ENCODE data around the gene ZDHHC11.
"Not testable (repeated sequence)": the region's sequence is repeated elsewhere in the genome, so short reads cannot be mapped to it uniquely, and the experiment has no call there.

The ZDHHC11 gene

DNA sequence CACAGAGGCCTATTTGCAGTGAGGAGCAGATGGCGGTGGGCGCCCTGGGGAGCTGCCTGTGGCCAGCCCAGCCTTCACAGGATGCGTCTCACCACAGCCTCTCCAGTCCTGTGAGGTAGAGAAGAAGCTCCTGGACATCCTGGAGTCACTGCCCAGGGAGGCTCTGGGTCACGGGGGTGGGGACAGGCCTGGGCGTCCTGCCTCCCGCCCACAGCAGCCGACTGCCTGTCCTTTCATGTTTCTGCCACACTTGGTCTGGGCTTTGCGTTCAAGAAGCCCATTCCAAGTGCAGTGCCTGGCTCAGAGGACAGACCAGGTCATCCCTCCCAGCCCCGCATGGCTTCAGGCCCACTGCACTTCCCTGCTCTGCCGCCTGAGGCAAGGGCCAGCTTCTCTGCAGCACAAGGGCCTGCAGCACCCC, 12.3 kb downstream of the ZDHHC11 start:
- H3K9ac ChIP-seq (ENCODE audit: low read depth, low read length); H3K4me3 ChIP-seq (ENCODE audit: low read depth, low read length): not testable (repeated sequence)

DNA sequence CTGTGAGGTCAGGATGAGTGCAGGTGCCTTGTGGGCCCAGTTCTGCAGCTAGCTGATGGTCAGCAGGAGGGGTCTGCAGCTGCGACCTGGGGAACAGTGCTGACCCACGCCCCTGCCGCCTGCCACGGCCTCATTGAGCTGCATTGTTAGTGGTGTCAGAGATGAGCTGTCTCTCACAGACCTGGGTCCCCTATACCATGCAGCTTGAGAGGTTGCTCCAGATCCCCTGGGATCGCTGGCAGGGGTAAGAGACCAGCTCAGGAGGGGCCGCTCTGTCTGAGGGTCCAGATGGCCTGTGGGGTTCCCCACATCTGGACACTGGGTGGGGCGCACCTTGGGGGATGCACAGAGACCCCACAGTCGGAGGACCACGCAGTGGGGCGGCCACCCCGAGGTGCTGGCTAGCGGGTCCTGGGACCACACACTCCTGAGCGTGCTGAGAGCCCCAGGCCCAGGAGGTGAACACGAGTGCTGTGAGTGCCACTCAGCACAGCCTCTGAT, 13.1 kb downstream of the ZDHHC11 start:
- H3K9ac ChIP-seq (ENCODE audit: low read depth, low read length); H3K4me1 ChIP-seq (ENCODE audit: control insufficient read depth, insufficient read depth, low read length); H3K9me3 ChIP-seq (ENCODE audit: control insufficient read depth, insufficient read depth, low read length); H3K27me3 ChIP-seq (ENCODE audit: control insufficient read depth, insufficient read depth, low read length); H3K36me3 ChIP-seq (ENCODE audit: control insufficient read depth, insufficient read depth, low read length); H3K4me3 ChIP-seq (ENCODE audit: low read depth, low read length): not testable (repeated sequence)

More for the DNA sequence above, 12.3 kb downstream of the ZDHHC11 start:
- H3K9me3 ChIP-seq (ENCODE audit: control insufficient read depth, insufficient read depth, low read length); H3K4me1 ChIP-seq (ENCODE audit: control insufficient read depth, insufficient read depth, low read length); H3K27me3 ChIP-seq (ENCODE audit: control insufficient read depth, insufficient read depth, low read length); H3K36me3 ChIP-seq (ENCODE audit: control insufficient read depth, insufficient read depth, low read length): not testable (repeated sequence)

DNA sequence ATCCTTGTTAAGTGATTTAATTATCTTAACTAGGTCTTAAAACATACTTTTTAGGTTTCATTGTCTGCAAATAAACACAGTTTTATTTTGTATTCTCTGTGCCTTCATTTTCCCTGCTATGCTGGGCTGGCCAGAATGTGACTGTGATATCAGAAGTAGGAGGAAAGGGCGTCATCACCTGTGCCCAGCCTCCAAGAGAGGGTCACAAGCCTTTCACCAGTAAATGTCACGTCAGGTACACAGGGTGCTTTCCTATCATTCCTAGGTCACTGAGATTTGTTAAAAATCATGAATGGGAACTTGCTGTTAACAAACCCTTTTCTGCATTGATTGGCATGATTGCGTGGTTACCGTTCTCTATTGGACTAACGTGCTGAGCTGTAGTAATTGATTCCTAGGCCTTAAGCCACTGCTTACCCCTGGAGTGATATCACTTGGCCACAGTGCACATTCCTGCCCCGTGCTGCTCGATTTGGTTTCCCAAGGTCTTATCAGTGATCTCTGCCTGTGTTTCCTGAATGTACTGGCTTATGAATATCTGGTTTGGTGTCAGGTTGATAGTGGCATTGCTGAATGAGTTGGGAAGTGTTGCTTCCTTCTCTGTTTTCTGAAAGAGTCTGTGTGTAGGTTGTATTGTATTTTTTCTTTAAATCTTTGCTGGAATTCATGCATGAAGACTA, 14.7 kb downstream of the ZDHHC11 start:
- not testable (repeated sequence) for H3K27me3 ChIP-seq (ENCODE audit: control insufficient read depth, insufficient read depth, low read length); H3K9me3 ChIP-seq (ENCODE audit: control insufficient read depth, insufficient read depth, low read length); H3K4me3 ChIP-seq (ENCODE audit: low read depth, low read length); H3K4me1 ChIP-seq (ENCODE audit: control insufficient read depth, insufficient read depth, low read length); H3K36me3 ChIP-seq (ENCODE audit: control insufficient read depth, insufficient read depth, low read length); H3K9ac ChIP-seq (ENCODE audit: low read depth, low read length)

DNA sequence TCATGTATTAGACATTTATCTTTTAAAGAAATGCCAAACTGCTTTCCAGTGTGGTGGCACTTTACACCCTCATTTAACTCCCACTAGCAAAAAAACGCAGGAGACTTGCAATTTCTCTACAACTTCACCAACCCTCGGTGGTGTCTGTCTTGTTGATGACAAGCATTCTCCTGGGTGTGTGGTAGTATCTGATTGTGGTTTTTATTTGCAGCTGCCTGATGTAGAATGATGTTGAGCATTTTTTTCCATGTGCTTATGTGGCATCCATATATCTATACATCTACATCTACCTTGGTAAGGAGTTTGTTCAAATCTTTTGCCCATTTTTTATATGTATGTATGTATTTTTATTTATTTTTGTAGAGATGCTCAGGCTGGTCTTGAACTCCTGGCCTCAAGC, 16.8 kb downstream of the ZDHHC11 start:
- H3K27me3 ChIP-seq (ENCODE audit: control insufficient read depth, insufficient read depth, low read length); H3K4me3 ChIP-seq (ENCODE audit: low read depth, low read length); H3K9me3 ChIP-seq (ENCODE audit: control insufficient read depth, insufficient read depth, low read length); H3K36me3 ChIP-seq (ENCODE audit: control insufficient read depth, insufficient read depth, low read length); H3K4me1 ChIP-seq (ENCODE audit: control insufficient read depth, insufficient read depth, low read length); H3K9ac ChIP-seq (ENCODE audit: low read depth, low read length): not testable (repeated sequence)

DNA sequence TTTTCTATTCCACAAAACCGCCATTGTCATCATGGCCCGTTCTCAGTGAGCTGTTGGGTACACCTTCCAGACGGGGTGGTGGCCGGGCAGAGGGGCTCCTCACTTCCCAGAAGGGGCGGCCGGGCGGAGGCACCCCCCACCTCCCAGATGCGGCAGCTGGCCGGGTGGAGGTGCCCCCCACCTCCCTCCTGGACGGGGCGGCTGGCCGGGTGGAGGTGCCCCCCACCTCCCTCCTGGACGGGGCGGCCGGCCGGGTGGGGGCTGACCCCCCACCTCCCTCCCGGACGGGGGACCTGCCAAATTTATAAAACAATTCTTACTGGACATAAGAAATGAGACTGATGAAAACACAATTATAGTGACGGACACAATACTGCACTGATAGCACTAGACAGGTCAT, 22.6 kb downstream of the ZDHHC11 start:
- not testable (repeated sequence) for H3K27me3 ChIP-seq (ENCODE audit: control insufficient read depth, insufficient read depth, low read length); H3K9ac ChIP-seq (ENCODE audit: low read depth, low read length); H3K9me3 ChIP-seq (ENCODE audit: control insufficient read depth, insufficient read depth, low read length); H3K4me1 ChIP-seq (ENCODE audit: control insufficient read depth, insufficient read depth, low read length); H3K4me3 ChIP-seq (ENCODE audit: low read depth, low read length); H3K36me3 ChIP-seq (ENCODE audit: control insufficient read depth, insufficient read depth, low read length)

DNA sequence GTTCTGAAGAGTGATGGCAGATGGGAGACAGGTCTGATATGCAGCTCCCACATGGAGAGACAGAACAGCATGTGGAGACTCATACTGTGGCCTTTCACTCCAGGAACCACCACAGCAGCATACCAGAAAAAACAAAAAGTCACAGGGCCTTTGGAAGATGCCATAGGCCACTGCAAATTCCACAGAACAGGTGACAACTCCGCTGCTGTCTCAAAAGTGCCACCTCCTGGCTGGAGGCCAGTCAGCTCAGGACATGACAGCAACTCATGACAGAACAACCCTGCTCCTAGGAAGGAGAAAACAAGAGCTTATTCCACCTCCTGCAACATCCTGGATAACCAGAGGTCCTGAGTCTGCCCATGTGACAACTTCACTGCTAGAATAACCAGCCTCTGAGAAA, 25.2 kb downstream of the ZDHHC11 start:
- not testable (repeated sequence) for H3K9me3 ChIP-seq (ENCODE audit: control insufficient read depth, insufficient read depth, low read length); H3K27me3 ChIP-seq (ENCODE audit: control insufficient read depth, insufficient read depth, low read length); H3K9ac ChIP-seq (ENCODE audit: low read depth, low read length); H3K36me3 ChIP-seq (ENCODE audit: control insufficient read depth, insufficient read depth, low read length); H3K4me3 ChIP-seq (ENCODE audit: low read depth, low read length); H3K4me1 ChIP-seq (ENCODE audit: control insufficient read depth, insufficient read depth, low read length)

DNA sequence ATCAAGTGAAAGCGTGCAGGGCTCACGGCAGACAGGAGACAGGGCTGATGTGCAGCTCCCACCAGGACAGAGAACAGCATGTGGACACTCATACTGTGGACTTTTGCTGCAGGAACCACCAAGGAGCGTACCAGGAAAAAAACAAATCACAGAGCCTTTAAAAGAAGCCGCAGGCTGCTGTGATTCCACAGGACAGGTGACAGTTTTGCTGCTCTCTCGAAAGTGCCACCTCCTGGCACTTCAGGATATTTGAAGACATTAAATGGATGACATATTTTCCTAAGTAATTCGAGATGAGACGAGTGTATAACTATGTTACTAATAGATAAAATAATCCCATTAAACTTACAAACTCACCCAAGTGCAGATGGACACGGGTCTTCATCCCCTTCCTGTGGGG, 29.3 kb downstream of the ZDHHC11 start:
- H3K36me3 ChIP-seq (ENCODE audit: control insufficient read depth, insufficient read depth, low read length): peaks cover 6% of the 10 kb centered on the region
- H3K9me3 ChIP-seq (ENCODE audit: control insufficient read depth, insufficient read depth, low read length): no peaks in the 10 kb centered on the region
- H3K27me3 ChIP-seq (ENCODE audit: control insufficient read depth, insufficient read depth, low read length): no peaks in the 10 kb centered on the region
- H3K9ac ChIP-seq (ENCODE audit: low read depth, low read length): no peak overlapping the region
- H3K4me1 ChIP-seq (ENCODE audit: control insufficient read depth, insufficient read depth, low read length): no peaks in the 10 kb centered on the region
- H3K4me3 ChIP-seq (ENCODE audit: low read depth, low read length): no peak overlapping the region

DNA sequence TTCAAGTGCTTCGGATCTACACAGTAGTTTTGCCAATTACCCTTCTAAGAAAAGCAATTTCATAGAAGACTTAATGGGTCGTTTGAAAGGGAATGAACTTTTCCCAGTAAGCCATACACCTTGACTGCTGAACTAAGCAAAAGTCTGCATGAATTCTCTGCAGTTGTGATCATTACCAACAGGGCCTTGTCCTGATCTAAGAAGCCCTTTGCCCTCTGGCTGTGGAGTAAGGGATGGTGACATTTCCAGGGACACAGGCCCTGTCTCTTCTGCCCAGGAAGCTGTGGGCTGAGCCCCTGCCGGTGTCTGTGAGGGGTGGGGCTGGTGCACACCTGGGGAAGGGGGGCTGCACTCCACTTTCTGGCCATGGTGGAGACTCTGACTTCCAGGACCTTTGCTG, 30.5 kb downstream of the ZDHHC11 start:
- no peak overlapping the region for H3K4me3 ChIP-seq (ENCODE audit: low read depth, low read length)
- no peaks in the 10 kb centered on the region for H3K9me3 ChIP-seq (ENCODE audit: control insufficient read depth, insufficient read depth, low read length)
- no peaks in the 10 kb centered on the region for H3K27me3 ChIP-seq (ENCODE audit: control insufficient read depth, insufficient read depth, low read length)
- no peaks in the 10 kb centered on the region for H3K4me1 ChIP-seq (ENCODE audit: control insufficient read depth, insufficient read depth, low read length)
- peaks cover 6% of the 10 kb centered on the region for H3K36me3 ChIP-seq (ENCODE audit: control insufficient read depth, insufficient read depth, low read length)
- H3K9ac ChIP-seq (ENCODE audit: low read depth, low read length): no peak overlapping the region

DNA sequence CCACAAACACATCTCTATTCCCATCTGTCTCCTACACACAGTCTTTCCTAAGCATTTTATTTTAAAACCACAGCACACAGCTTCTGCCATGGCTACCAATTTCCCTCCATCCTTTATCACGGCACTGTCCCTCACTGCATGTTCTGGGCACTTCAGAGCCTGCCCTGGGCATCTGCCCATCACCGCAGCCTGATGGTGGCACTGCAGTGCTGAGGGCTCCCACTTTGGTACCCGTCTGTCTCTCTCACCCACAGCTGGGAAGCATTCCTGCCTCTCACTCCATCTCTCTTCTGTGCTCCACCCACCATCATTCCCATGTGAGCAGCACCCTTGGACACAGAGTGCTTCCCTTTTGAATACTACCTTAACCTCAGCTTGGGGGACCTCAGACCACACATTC, 31.7 kb downstream of the ZDHHC11 start:
- no peak overlapping the region for H3K4me3 ChIP-seq (ENCODE audit: low read depth, low read length)
- no peaks in the 10 kb centered on the region for H3K4me1 ChIP-seq (ENCODE audit: control insufficient read depth, insufficient read depth, low read length)
- no peaks in the 10 kb centered on the region for H3K9me3 ChIP-seq (ENCODE audit: control insufficient read depth, insufficient read depth, low read length)
- peaks cover 6% of the 10 kb centered on the region for H3K36me3 ChIP-seq (ENCODE audit: control insufficient read depth, insufficient read depth, low read length)
- H3K9ac ChIP-seq (ENCODE audit: low read depth, low read length): no peak overlapping the region
- H3K27me3 ChIP-seq (ENCODE audit: control insufficient read depth, insufficient read depth, low read length): no peaks in the 10 kb centered on the region

DNA sequence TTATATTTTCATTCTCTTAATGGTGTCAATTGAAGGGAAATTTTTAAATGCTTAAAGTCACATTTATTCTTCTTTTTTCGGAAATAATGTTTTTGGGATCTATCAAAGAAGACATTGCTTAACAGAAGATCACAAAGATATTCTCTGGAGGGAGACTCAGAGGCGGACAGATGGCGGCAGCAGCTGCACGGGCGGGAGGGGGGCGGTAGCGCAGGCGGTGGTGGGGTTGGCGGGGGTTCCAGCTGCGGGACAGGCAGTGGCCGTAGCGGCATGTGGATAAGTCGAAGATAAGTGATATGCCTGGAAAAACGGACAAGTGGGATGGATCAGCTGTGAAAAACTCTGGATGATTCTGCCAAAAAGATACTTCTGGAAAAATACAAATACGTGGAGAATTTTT, 34.6 kb downstream of the ZDHHC11 start:
- H3K27me3 ChIP-seq (ENCODE audit: control insufficient read depth, insufficient read depth, low read length): no peaks in the 10 kb centered on the region
- H3K9me3 ChIP-seq (ENCODE audit: control insufficient read depth, insufficient read depth, low read length): no peaks in the 10 kb centered on the region
- H3K9ac ChIP-seq (ENCODE audit: low read depth, low read length): no peak overlapping the region
- peaks cover 3% of the 10 kb centered on the region for H3K4me1 ChIP-seq (ENCODE audit: control insufficient read depth, insufficient read depth, low read length)
- no peaks in the 10 kb centered on the region for H3K36me3 ChIP-seq (ENCODE audit: control insufficient read depth, insufficient read depth, low read length)
- no peak overlapping the region for H3K4me3 ChIP-seq (ENCODE audit: low read depth, low read length)

DNA sequence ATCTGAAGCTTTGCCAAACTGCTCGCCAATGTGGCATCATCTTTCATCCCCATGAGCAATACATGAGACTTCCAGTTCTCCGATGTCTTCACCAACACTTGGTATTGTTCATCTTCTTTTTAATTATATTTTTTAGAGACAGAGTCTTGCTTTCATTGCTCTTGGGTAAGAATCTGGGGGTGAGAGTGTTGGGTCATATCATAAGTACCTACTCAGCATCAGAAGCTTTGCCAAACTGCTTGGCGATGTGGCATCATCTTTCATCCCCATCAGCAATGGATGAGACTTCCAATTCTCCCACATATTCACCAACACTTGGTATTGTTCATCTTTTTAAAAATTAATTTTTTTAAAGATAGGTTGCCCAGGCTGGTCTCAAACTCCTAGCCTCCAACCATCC, 35.3 kb downstream of the ZDHHC11 start:
- Histone ChIP-seq H3K27me3 (ENCODE audit: control insufficient read depth, insufficient read depth, low read length) (no peaks in the 10 kb centered on the region), H3K4me3 (ENCODE audit: low read depth, low read length) (no peak overlapping the region)

DNA sequence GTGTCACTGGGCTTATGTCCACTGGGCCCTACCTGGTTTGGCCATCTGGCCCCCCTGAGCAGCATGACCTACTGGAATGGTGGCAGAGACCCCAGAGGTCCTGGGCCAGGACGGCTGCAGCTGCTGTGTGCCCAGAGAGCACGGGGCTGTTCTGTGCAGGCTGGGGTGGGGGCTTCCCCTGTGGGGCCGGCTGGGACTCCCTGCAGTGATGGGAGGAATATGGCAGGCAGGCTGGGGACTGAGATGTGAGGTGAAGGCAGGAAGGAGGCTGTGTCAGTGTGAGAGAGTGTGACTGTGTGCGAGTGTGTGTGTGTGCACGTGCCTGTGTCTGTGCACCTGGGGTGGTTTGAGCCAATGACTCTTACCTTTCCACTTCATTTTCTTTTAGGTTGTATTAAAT, 37.2 kb downstream of the ZDHHC11 start:
- H3K9ac ChIP-seq (ENCODE audit: low read depth, low read length); H3K36me3 ChIP-seq (ENCODE audit: control insufficient read depth, insufficient read depth, low read length); H3K4me3 ChIP-seq (ENCODE audit: low read depth, low read length); H3K4me1 ChIP-seq (ENCODE audit: control insufficient read depth, insufficient read depth, low read length); H3K9me3 ChIP-seq (ENCODE audit: control insufficient read depth, insufficient read depth, low read length); H3K27me3 ChIP-seq (ENCODE audit: control insufficient read depth, insufficient read depth, low read length): not testable (repeated sequence)

More for the DNA sequence above, 35.3 kb downstream of the ZDHHC11 start:
- no peaks in the 10 kb centered on the region for H3K9me3 ChIP-seq (ENCODE audit: control insufficient read depth, insufficient read depth, low read length)
- H3K4me1 ChIP-seq (ENCODE audit: control insufficient read depth, insufficient read depth, low read length): peaks cover 3% of the 10 kb centered on the region
- H3K9ac ChIP-seq (ENCODE audit: low read depth, low read length): no peak overlapping the region
- H3K36me3 ChIP-seq (ENCODE audit: control insufficient read depth, insufficient read depth, low read length): no peaks in the 10 kb centered on the region
